H1 (cell line): Measurements from ENCODE around the gene ZBTB20.

Source experiments
- GABPA ChIP-seq: IDR thresholded peaks from 2 replicates; pipeline ENCODE4 v1.6.1; 2011; ENCODE audit warnings: mild to moderate bottlenecking, low read length, moderate library complexity, borderline replicate concordance; ENCODE audit not compliant: insufficient read depth
- HDAC2 ChIP-seq, 2 experiments: fragments of 300-600 bp in 1 of 2; sonication (generic) in 1 of 2; IDR thresholded peaks; 2 replicates each; pipeline ENCODE4 v1.6.1; 2011 to 2012; ENCODE audit warnings: low read depth in 2 of 2, low read length in 2 of 2, mild to moderate bottlenecking in 2 of 2, moderate library complexity in 2 of 2, borderline replicate concordance in 1 of 2, inconsistent platforms in 1 of 2
- JUND ChIP-seq: IDR thresholded peaks from 2 replicates; pipeline ENCODE4 v1.6.1; 2011; ENCODE audit warnings: mild to moderate bottlenecking, improper control_type of control experiment, low read length
- KDM5A ChIP-seq: fragments of 200-600 bp; IDR thresholded peaks from 2 replicates; pipeline ENCODE4 v1.7.1; 2012; ENCODE audit warnings: mild to moderate bottlenecking, low read length, inconsistent platforms, mixed read lengths
- MAFK ChIP-seq: IDR thresholded peaks from 2 replicates; pipeline ENCODE4 v1.6.1; 2012; ENCODE audit warnings: low read depth, mild to moderate bottlenecking, improper control_type of control experiment, low read length
- RAD21 ChIP-seq, 2 experiments: IDR thresholded peaks in 1 of 2; conservative IDR thresholded peaks in 1 of 2; 2 replicates each; pipeline ENCODE4 v1.6.1; 2011; ENCODE audit warnings: low read depth in 2 of 2, low read length in 2 of 2, improper control_type of control experiment in 1 of 2, inconsistent platforms in 1 of 2, mild to moderate bottlenecking in 1 of 2, moderate library complexity in 1 of 2
- RFX5 ChIP-seq: IDR thresholded peaks from 2 replicates; pipeline ENCODE4 v1.6.1; 2011; ENCODE audit warnings: low read depth, low read length, improper control_type of control experiment, borderline replicate concordance
- YY1 ChIP-seq: IDR thresholded peaks from 2 replicates; pipeline ENCODE4 v1.6.1; 2011; ENCODE audit warnings: low read depth, mild to moderate bottlenecking, low read length
- TF ChIP-seq, protein P1 (sequence below), 3 experiments: IDR thresholded peaks; 1 replicate in 2 of 3; 2 replicates in 1 of 3; pipeline versions ENCODE4 v1.5.1 to v1.6.1; 2011; ENCODE audit warnings: low read length in 3 of 3, mild to moderate bottlenecking in 3 of 3, inconsistent platforms in 2 of 3, low read depth in 1 of 3, moderate library complexity in 1 of 3; ENCODE audit not compliant: insufficient read depth in 1 of 3; ENCODE audit errors: control extremely low read depth in 1 of 3

DNA sequence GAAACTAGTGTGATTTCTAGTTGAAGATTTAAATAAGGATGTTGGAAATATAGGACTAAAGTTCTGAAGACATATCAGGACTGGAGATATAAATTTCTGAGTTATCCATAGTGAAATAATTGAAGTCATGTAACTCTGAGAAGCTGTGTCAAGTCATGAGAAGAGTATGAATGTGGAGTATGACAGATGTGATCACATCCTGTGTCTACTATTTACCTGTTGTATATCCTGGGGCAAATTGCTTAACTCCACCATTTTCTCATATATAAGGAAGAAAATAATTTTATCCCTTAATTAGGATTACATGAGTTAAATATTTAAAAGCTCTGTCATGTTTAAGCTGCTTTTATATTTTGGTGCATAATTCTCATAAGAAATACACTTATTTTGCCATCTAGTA is 350.3 kb downstream of the ZBTB20 start:
- TF ChIP-seq, protein P1, sequence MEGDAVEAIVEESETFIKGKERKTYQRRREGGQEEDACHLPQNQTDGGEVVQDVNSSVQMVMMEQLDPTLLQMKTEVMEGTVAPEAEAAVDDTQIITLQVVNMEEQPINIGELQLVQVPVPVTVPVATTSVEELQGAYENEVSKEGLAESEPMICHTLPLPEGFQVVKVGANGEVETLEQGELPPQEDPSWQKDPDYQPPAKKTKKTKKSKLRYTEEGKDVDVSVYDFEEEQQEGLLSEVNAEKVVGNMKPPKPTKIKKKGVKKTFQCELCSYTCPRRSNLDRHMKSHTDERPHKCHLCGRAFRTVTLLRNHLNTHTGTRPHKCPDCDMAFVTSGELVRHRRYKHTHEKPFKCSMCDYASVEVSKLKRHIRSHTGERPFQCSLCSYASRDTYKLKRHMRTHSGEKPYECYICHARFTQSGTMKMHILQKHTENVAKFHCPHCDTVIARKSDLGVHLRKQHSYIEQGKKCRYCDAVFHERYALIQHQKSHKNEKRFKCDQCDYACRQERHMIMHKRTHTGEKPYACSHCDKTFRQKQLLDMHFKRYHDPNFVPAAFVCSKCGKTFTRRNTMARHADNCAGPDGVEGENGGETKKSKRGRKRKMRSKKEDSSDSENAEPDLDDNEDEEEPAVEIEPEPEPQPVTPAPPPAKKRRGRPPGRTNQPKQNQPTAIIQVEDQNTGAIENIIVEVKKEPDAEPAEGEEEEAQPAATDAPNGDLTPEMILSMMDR (IDR thresholded peaks at IDR 0.05; ENCODE audit: control extremely low read depth in 1 of 3, insufficient read depth in 1 of 3, low read depth in 1 of 3, low read length in 3 of 3): no peak
- TF ChIP-seq MAFK (no peak), RFX5 (no peak), GABPA (no peak), RAD21 (IDR thresholded peaks at IDR 0.05 in 1 of 2, conservative IDR thresholded peaks at IDR 0.05 in 1 of 2; ENCODE audit: low read depth in 2 of 2, low read length in 2 of 2) (no peak), YY1 (no peak), HDAC2 (IDR thresholded peaks at IDR 0.05; ENCODE audit: borderline replicate concordance in 1 of 2, low read depth in 2 of 2, low read length in 2 of 2) (no peak), KDM5A (no peak), JUND (no peak)
